ENCODE results near the gene CGB8.

GRCh38 chr19:49017041-49017665, 31.8 kb downstream of the CGB8 start, which contains the start of gene LHB:
- TF ChIP-seq CTCF (IDR thresholded peaks at IDR 0.05 in 2 of 3, conservative IDR thresholded peaks at IDR 0.05 in 1 of 3; ENCODE audit: borderline replicate concordance in 1 of 3, insufficient read depth in 1 of 3, low read depth in 2 of 3, low read length in 2 of 3) (no peak), YY1 (IDR thresholded peaks at IDR 0.05; ENCODE audit: extremely low read depth, insufficient replicate concordance, low read depth, low read length) (no peak), CEBPB (IDR thresholded peaks at IDR 0.05; ENCODE audit: low read depth) (no peak), POLR2AphosphoS5 (IDR thresholded peaks at IDR 0.05; ENCODE audit: low read depth, low read length) (no peak), EZH2phosphoT487 (IDR thresholded peaks at IDR 0.05; ENCODE audit: borderline replicate concordance) (no peak), POLR2A (IDR thresholded peaks at IDR 0.05; ENCODE audit: borderline replicate concordance, extremely low read depth, insufficient read depth, insufficient read length) (no peak), ZNF274 (IDR thresholded peaks at IDR 0.05; ENCODE audit: low read depth, low read length) (no peak), MAX (IDR thresholded peaks at IDR 0.05) (no peak), EZH2 (IDR thresholded peaks at IDR 0.05) (no peak), REST (IDR thresholded peaks at IDR 0.05; ENCODE audit: low read depth) (no peak), CBX3 (IDR thresholded peaks at IDR 0.05; ENCODE audit: low read depth) (no peak), ZBTB33 (IDR thresholded peaks at IDR 0.05; ENCODE audit: extremely low read depth, insufficient replicate concordance, low read length) (no peak)
